ACHN (cell line): ENCODE data around the gene CSF3.
"Not testable (repeated sequence)": the region's sequence is repeated elsewhere in the genome, so short reads cannot be mapped to it uniquely, and the experiment has no call there.

Experiments used
- DNase-seq: peaks from one replicate; pipeline ENCODE4 v3.0.0-alpha.2; 2015
- in situ Hi-C: cut with HindIII; loops from 2 replicates; pipeline ENCODE4 v1.10.0; 2017; ENCODE audit warnings: low sequenced_read_pairs, low pct_ligation_motif_present, low pct_unique_long_range_greater_than_20kb

Gene CSF3

GRCh38 chr17:39995438-39995837 lies 19.8 kb upstream of the CSF3 start:
- DNase-seq, result no peak
- in situ Hi-C loops, result no loop called here

GRCh38 chr17:39996162-39996561 lies 19.1 kb upstream of the CSF3 start:
- no peak for DNase-seq
- in situ Hi-C loops, result no loop called here

- in situ Hi-C loops, result no loop called here
- DNase-seq, result no peak
Observed at GRCh38 chr17:39996800-39997199, 18.4 kb upstream of the CSF3 start.

GRCh38 chr17:39997543-39997942 lies 17.7 kb upstream of the CSF3 start:
- in situ Hi-C loops, result no loop called here
- DNase-seq, result no peak

GRCh38 chr17:39999067-39999466 lies 16.2 kb upstream of the CSF3 start:
- in situ Hi-C loops, result no loop called here
- no peak for DNase-seq

- DNase-seq, result no peak
- in situ Hi-C loops, result no loop called here
Observed at GRCh38 chr17:40000161-40000560, 15.1 kb upstream of the CSF3 start.

- DNase-seq, in situ Hi-C loops: not testable (repeated sequence)
Observed at GRCh38 chr17:40001335-40001734, 13.9 kb upstream of the CSF3 start.

GRCh38 chr17:40004072-40004471 lies 11.2 kb upstream of the CSF3 start:
- DNase-seq, result no peak
- in situ Hi-C loops, result no loop called here

- no peak for DNase-seq
- in situ Hi-C loops, result no loop called here
Observed at GRCh38 chr17:40004712-40005111, 10.5 kb upstream of the CSF3 start.

GRCh38 chr17:40005520-40005919 lies 9.7 kb upstream of the CSF3 start:
- in situ Hi-C loops, result no loop called here
- DNase-seq, result no peak

GRCh38 chr17:40010946-40011500 lies 4.2 kb upstream of the CSF3 start:
- in situ Hi-C loops, DNase-seq: not testable (repeated sequence)

GRCh38 chr17:40012017-40012647 lies 3.1 kb upstream of the CSF3 start:
- in situ Hi-C loops, result not testable (repeated sequence)

GRCh38 chr17:40014375-40014980 lies 762 bp upstream of the CSF3 start:
- in situ Hi-C loops, result no loop called here
- no peak for DNase-seq

More at GRCh38 chr17:40012017-40012647, 3.1 kb upstream of the CSF3 start:
- not testable (repeated sequence) for DNase-seq

- in situ Hi-C loops, result no loop called here
- DNase-seq, result no peak
Observed at GRCh38 chr17:40015998-40016985, 1.1 kb downstream of the CSF3 start.

GRCh38 chr17:40017422-40018080 lies 2.3 kb downstream of the CSF3 start:
- DNase-seq, result no peak
- in situ Hi-C loops, result no loop called here

- in situ Hi-C loops, result no loop called here
- DNase-seq, result no peak
Observed at GRCh38 chr17:40018211-40019121, 3.2 kb downstream of the CSF3 start.

GRCh38 chr17:40019140-40019991 lies 4.1 kb downstream of the CSF3 start:
- in situ Hi-C loops, result no loop called here

More at GRCh38 chr17:40019140-40019991, 4.1 kb downstream of the CSF3 start:
- DNase-seq, result no peak
